ENCODE results near the gene USP25. TPM values are rescaled to one million over a fixed set of nuclear protein-coding genes. Genes with fewer than 3 reads are reported as not detected.

The USP25 gene
- 10 to 100 TPM; 59.8 to 74.2 (median 61.9) TPM for total RNA-seq
- 89.9 TPM for total RNA-seq (2013)
- 74.4 to 238 (median 146) reads per million in 29 experiments for total RNA-seq

GRCh38 chr21:15729674-15730483 lies at the start of gene USP25:
Gene USP25, plus strand, starts transcription at chr21:15729982. Its CDS starts 412 bp downstream, at chr21:15730394.
- CTCF ChIA-PET: interaction anchor here in 1 of 2 donors (0.6 to 0.9 kb wide), 3 partner anchors 17 to 91 kb away, joined by 3 to 7 read pairs (median 5); no protein-coding TSS in a partner anchor
- Histone ChIP-seq H3K4me3 (ENCODE audit: control insufficient read depth in 1 of 2, extremely low read depth in 1 of 2, low read length in 1 of 2) (peak within 1 kb of the TSS; percentile 64 to 74), H3K4me1 (ENCODE audit: control insufficient read depth in 1 of 2, extremely low read depth in 1 of 2, insufficient read depth in 2 of 2, low read length in 2 of 2) (peaks cover 17 to 34% of the 10 kb centered on the region in 2 experiments), H3K27me3 (replicated peaks in 1 of 2; ENCODE audit: control insufficient read depth in 2 of 2, extremely low read depth in 1 of 2, insufficient read depth in 2 of 2, low read length in 1 of 2) (no peaks in the 10 kb centered on the region), H3K36me3 (ENCODE audit: control insufficient read depth in 2 of 2, extremely low read depth in 1 of 2, insufficient read depth in 1 of 2, low read length in 1 of 2) (no peaks in the 10 kb centered on the region), H3K9me3 (no peaks in the 10 kb centered on the region), H3K27ac (ENCODE audit: low read length) (peak within 1 kb of the TSS; percentile 71)
- no peaks in the 10 kb centered on the region for H3K36me3 Mint-ChIP-seq
- H3K27ac Mint-ChIP-seq: peak within 1 kb of the TSS; percentile 91
- peaks cover 0 to 1% of the 10 kb centered on the region in 2 donors for H3K27me3 Mint-ChIP-seq
- ATAC-seq (replicated peaks in 1 of 4): peak; percentile 82 to 87 (median 84)
- peaks cover 33 to 44% (median 37%) of the 10 kb centered on the region in 3 donors for H3K4me1 Mint-ChIP-seq
- under 1% methylated on average over 97 of the region's 123 CpGs for WGBS (ENCODE audit: insufficient coverage)
- POLR2A ChIA-PET: no interaction called here
- DNase-seq: peak; percentile 73 to 92 (median 83)
- H3K4me3 Mint-ChIP-seq: peak within 1 kb of the TSS; percentile 88 to 97 (median 96)
- H3K9me3 Mint-ChIP-seq: no peaks in the 10 kb centered on the region

GRCh38 chr21:15682186-15682895 lies 47.4 kb upstream of the USP25 start:
- H3K4me3 ChIP-seq (ENCODE audit: control insufficient read depth in 1 of 2, extremely low read depth in 1 of 2, low read length in 1 of 2): no peak overlapping the region
- Mint-ChIP-seq H3K27ac (no peak overlapping the region), H3K4me1 (peaks cover 0 to 5% (median 4%) of the 10 kb centered on the region in 3 donors), H3K4me3 (no peak overlapping the region), H3K9me3 (no peaks in the 10 kb centered on the region), H3K36me3 (no peaks in the 10 kb centered on the region), H3K27me3 (no peaks in the 10 kb centered on the region)
- H3K4me1 ChIP-seq (ENCODE audit: control insufficient read depth in 1 of 2, extremely low read depth in 1 of 2, insufficient read depth in 2 of 2, low read length in 2 of 2): no peaks in the 10 kb centered on the region
- ATAC-seq (replicated peaks in 1 of 4): peak in 1 of 4 experiments; percentile 53
- H3K9me3 ChIP-seq: no peaks in the 10 kb centered on the region
- peak in 1 of 35 experiments; percentile 5 for DNase-seq
- WGBS (ENCODE audit: insufficient coverage): 46% methylated on average over 3 of the region's 6 CpGs
- no peak overlapping the region for H3K27ac ChIP-seq (ENCODE audit: low read length)
- H3K27me3 ChIP-seq (replicated peaks in 1 of 2; ENCODE audit: control insufficient read depth in 2 of 2, extremely low read depth in 1 of 2, insufficient read depth in 2 of 2, low read length in 1 of 2): no peaks in the 10 kb centered on the region
- POLR2A ChIA-PET: no interaction called here
- CTCF ChIA-PET: no interaction called here
- H3K36me3 ChIP-seq (ENCODE audit: control insufficient read depth in 2 of 2, extremely low read depth in 1 of 2, insufficient read depth in 1 of 2, low read length in 1 of 2): no peaks in the 10 kb centered on the region

GRCh38 chr21:15682977-15683376 lies 46.8 kb upstream of the USP25 start:
- no peak for DNase-seq
- no peaks in the 10 kb centered on the region for H3K9me3 Mint-ChIP-seq

GRCh38 chr21:15686506-15686905 lies 43.3 kb upstream of the USP25 start:
- H3K4me3 ChIP-seq (ENCODE audit: control insufficient read depth in 1 of 2, extremely low read depth in 1 of 2, low read length in 1 of 2): no peak overlapping the region
- H3K4me1 ChIP-seq (ENCODE audit: control insufficient read depth in 1 of 2, extremely low read depth in 1 of 2, insufficient read depth in 2 of 2, low read length in 2 of 2): no peaks in the 10 kb centered on the region
- ATAC-seq (replicated peaks in 1 of 4) (no peak), DNase-seq (no peak)
- Mint-ChIP-seq H3K4me3 (no peak overlapping the region), H3K9me3 (no peaks in the 10 kb centered on the region), H3K27me3 (no peaks in the 10 kb centered on the region), H3K36me3 (no peaks in the 10 kb centered on the region), H3K27ac (no peak overlapping the region), H3K4me1 (peaks cover 14 to 21% (median 14%) of the 10 kb centered on the region in 3 donors)
- no peaks in the 10 kb centered on the region for H3K27me3 ChIP-seq (replicated peaks in 1 of 2; ENCODE audit: control insufficient read depth in 2 of 2, extremely low read depth in 1 of 2, insufficient read depth in 2 of 2, low read length in 1 of 2)
- ChIA-PET POLR2A (no interaction called here), CTCF (interaction anchor here in 1 of 2 donors (0.6 kb wide), 1 partner anchor 44 kb away, joined by 7 read pairs; no protein-coding TSS in a partner anchor)
- no peaks in the 10 kb centered on the region for H3K9me3 ChIP-seq
- no peaks in the 10 kb centered on the region for H3K36me3 ChIP-seq (ENCODE audit: control insufficient read depth in 2 of 2, extremely low read depth in 1 of 2, insufficient read depth in 1 of 2, low read length in 1 of 2)
- no peak overlapping the region for H3K27ac ChIP-seq (ENCODE audit: low read length)
- WGBS (ENCODE audit: insufficient coverage): 33% methylated on average over 1 of the region's 1 CpG

More at GRCh38 chr21:15682977-15683376, 46.8 kb upstream of the USP25 start:
- CTCF ChIA-PET: no interaction called here
- Mint-ChIP-seq H3K27ac (no peak overlapping the region), H3K36me3 (no peaks in the 10 kb centered on the region), H3K4me1 (peaks cover under 1 to 5% (median 4%) of the 10 kb centered on the region in 3 donors), H3K27me3 (no peaks in the 10 kb centered on the region), H3K4me3 (no peak overlapping the region)
- no peaks in the 10 kb centered on the region for H3K4me1 ChIP-seq (ENCODE audit: control insufficient read depth in 1 of 2, extremely low read depth in 1 of 2, insufficient read depth in 2 of 2, low read length in 2 of 2)
- H3K4me3 ChIP-seq (ENCODE audit: control insufficient read depth in 1 of 2, extremely low read depth in 1 of 2, low read length in 1 of 2): no peak overlapping the region
- no CpG with 5 or more reads among the region's 2 CpGs for WGBS (ENCODE audit: insufficient coverage)
- H3K9me3 ChIP-seq: no peaks in the 10 kb centered on the region
- POLR2A ChIA-PET: no interaction called here
- H3K27ac ChIP-seq (ENCODE audit: low read length): no peak overlapping the region
- no peaks in the 10 kb centered on the region for H3K36me3 ChIP-seq (ENCODE audit: control insufficient read depth in 2 of 2, extremely low read depth in 1 of 2, insufficient read depth in 1 of 2, low read length in 1 of 2)
- no peaks in the 10 kb centered on the region for H3K27me3 ChIP-seq (replicated peaks in 1 of 2; ENCODE audit: control insufficient read depth in 2 of 2, extremely low read depth in 1 of 2, insufficient read depth in 2 of 2, low read length in 1 of 2)
- ATAC-seq (replicated peaks in 1 of 4): no peak

- H3K4me3 Mint-ChIP-seq: no peak overlapping the region
- Histone ChIP-seq H3K9me3 (no peaks in the 10 kb centered on the region), H3K4me3 (ENCODE audit: control insufficient read depth in 1 of 2, extremely low read depth in 1 of 2, low read length in 1 of 2) (no peak overlapping the region), H3K36me3 (ENCODE audit: control insufficient read depth in 2 of 2, extremely low read depth in 1 of 2, insufficient read depth in 1 of 2, low read length in 1 of 2) (no peaks in the 10 kb centered on the region), H3K27ac (ENCODE audit: low read length) (no peak overlapping the region), H3K4me1 (ENCODE audit: control insufficient read depth in 1 of 2, extremely low read depth in 1 of 2, insufficient read depth in 2 of 2, low read length in 2 of 2) (no peaks in the 10 kb centered on the region), H3K27me3 (replicated peaks in 1 of 2; ENCODE audit: control insufficient read depth in 2 of 2, extremely low read depth in 1 of 2, insufficient read depth in 2 of 2, low read length in 1 of 2) (no peaks in the 10 kb centered on the region)
- H3K27ac Mint-ChIP-seq: no peak overlapping the region
- WGBS (ENCODE audit: insufficient coverage): no CpG with 5 or more reads among the region's 3 CpGs
- ChIA-PET POLR2A (interaction anchor here in 1 of 2 donors (0.6 kb wide), 1 partner anchor 510 kb away, joined by 5 read pairs; no protein-coding TSS in a partner anchor), CTCF (interaction anchor here in 1 of 2 donors (0.6 to 0.8 kb wide), 2 partner anchors 43 to 1361 kb away, joined by 3 to 7 read pairs; no protein-coding TSS in a partner anchor)
- DNase-seq (no peak), ATAC-seq (replicated peaks in 1 of 4) (no peak)
- no peaks in the 10 kb centered on the region for H3K36me3 Mint-ChIP-seq
- peaks cover 14 to 21% (median 14%) of the 10 kb centered on the region in 3 donors for H3K4me1 Mint-ChIP-seq
- H3K9me3 Mint-ChIP-seq: no peaks in the 10 kb centered on the region
- H3K27me3 Mint-ChIP-seq: peaks cover 0 to under 1% of the 10 kb centered on the region in 2 donors
Measured at GRCh38 chr21:15687208-15687607, 42.6 kb upstream of the USP25 start.

GRCh38 chr21:15688016-15688415 lies 41.8 kb upstream of the USP25 start:
- no CpG with 5 or more reads among the region's 3 CpGs for WGBS (ENCODE audit: insufficient coverage)
- Mint-ChIP-seq H3K36me3 (no peaks in the 10 kb centered on the region), H3K27me3 (peaks cover 0 to 4% of the 10 kb centered on the region in 2 donors), H3K27ac (no peak overlapping the region), H3K4me3 (no peak overlapping the region), H3K4me1 (peaks cover 9 to 21% (median 10%) of the 10 kb centered on the region in 3 donors), H3K9me3 (no peaks in the 10 kb centered on the region)
- Histone ChIP-seq H3K27me3 (replicated peaks in 1 of 2; ENCODE audit: control insufficient read depth in 2 of 2, extremely low read depth in 1 of 2, insufficient read depth in 2 of 2, low read length in 1 of 2) (no peaks in the 10 kb centered on the region), H3K4me1 (ENCODE audit: control insufficient read depth in 1 of 2, extremely low read depth in 1 of 2, insufficient read depth in 2 of 2, low read length in 2 of 2) (no peaks in the 10 kb centered on the region), H3K27ac (ENCODE audit: low read length) (no peak overlapping the region), H3K4me3 (ENCODE audit: control insufficient read depth in 1 of 2, extremely low read depth in 1 of 2, low read length in 1 of 2) (no peak overlapping the region), H3K36me3 (ENCODE audit: control insufficient read depth in 2 of 2, extremely low read depth in 1 of 2, insufficient read depth in 1 of 2, low read length in 1 of 2) (no peaks in the 10 kb centered on the region), H3K9me3 (no peaks in the 10 kb centered on the region)
- no peak for ATAC-seq (replicated peaks in 1 of 4)
- DNase-seq: no peak
- ChIA-PET CTCF (no interaction called here), POLR2A (no interaction called here)

Data from T-cell (primary cell).